ENCODE data around the gene LRMDA. TPM values are rescaled to one million over a fixed set of nuclear protein-coding genes. Genes with fewer than 3 reads are reported as not detected.

Gene LRMDA
- total and polyA plus RNA-seq, 2 of the 4 experiments (the other 2 are of a cell fraction): 0.07 TPM; not detected in 1

GRCh38 chr10:76043261-76043660 lies 611.8 kb downstream of the LRMDA start:
- in situ Hi-C loops (cut with MboI; ENCODE audit: low sequenced_read_pairs): loop anchor here (25.0 kb wide), 1 partner anchor 631 kb away; the partner anchor contains the start of gene ZNF503
- Histone ChIP-seq H3K27ac (ENCODE audit: insufficient read depth, low read length) (no peak overlapping the region), H3K9me1 (ENCODE audit: insufficient read depth, low read length) (no peaks in the 10 kb centered on the region), H3K9ac (ENCODE audit: low read depth, low read length) (no peak overlapping the region), H3K79me1 (ENCODE audit: low read depth in 1 of 2, low read length in 2 of 2) (no peaks in the 10 kb centered on the region), H3K36me3 (ENCODE audit: control insufficient read depth, insufficient read depth, low read length) (no peaks in the 10 kb centered on the region), H3K4me1 (ENCODE audit: control insufficient read depth, insufficient read depth, low read length) (no peaks in the 10 kb centered on the region), H3K27me3 (ENCODE audit: control insufficient read depth, insufficient read depth, low read length) (peaks cover 18% of the 10 kb centered on the region), H4K5ac (ENCODE audit: low read depth, low read length) (no peak overlapping the region), H2AK5ac (ENCODE audit: low read depth, low read length) (no peak overlapping the region), H3K4me2 (ENCODE audit: low read depth, low read length) (no peak overlapping the region), H4K91ac (ENCODE audit: insufficient read depth, low read depth, low read length) (no peak overlapping the region), H3K9me3 (ENCODE audit: control insufficient read depth, insufficient read depth, low read length) (peaks cover 2% of the 10 kb centered on the region), H3K56ac (ENCODE audit: extremely low read depth, insufficient read depth, low read length) (no peak overlapping the region), H4K8ac (ENCODE audit: low read depth in 2 of 2, low read length in 2 of 2) (no peak overlapping the region), H3K18ac (ENCODE audit: low read depth, low read length) (no peak overlapping the region), H3K4me3 (ENCODE audit: insufficient read depth, low read depth, low read length) (no peak overlapping the region), H2BK5ac (ENCODE audit: low read depth, low read length, poor library complexity, severe bottlenecking) (no peak overlapping the region), H2AK9ac (replicated peaks; ENCODE audit: low read depth, low read length, poor library complexity) (no peak overlapping the region), H2AFZ (replicated peaks; ENCODE audit: low read length, poor library complexity) (no peak overlapping the region), H2BK120ac (ENCODE audit: low read depth, low read length) (no peak overlapping the region), H4K20me1 (ENCODE audit: insufficient read depth, low read length) (no peaks in the 10 kb centered on the region), H2BK20ac (ENCODE audit: low read depth, low read length) (no peak overlapping the region), H3K23ac (ENCODE audit: low read depth, low read length) (no peak overlapping the region), H3K4ac (ENCODE audit: low read depth, low read length) (no peak overlapping the region), H3K14ac (replicated peaks; ENCODE audit: low read depth, low read length) (no peak overlapping the region), H2BK15ac (ENCODE audit: low read depth, low read length) (no peak overlapping the region)
- no peak for TF ChIP-seq POLR2A (IDR thresholded peaks at IDR 0.05; ENCODE audit: low read depth, low read length)
- TF ChIP-seq, protein P1, sequence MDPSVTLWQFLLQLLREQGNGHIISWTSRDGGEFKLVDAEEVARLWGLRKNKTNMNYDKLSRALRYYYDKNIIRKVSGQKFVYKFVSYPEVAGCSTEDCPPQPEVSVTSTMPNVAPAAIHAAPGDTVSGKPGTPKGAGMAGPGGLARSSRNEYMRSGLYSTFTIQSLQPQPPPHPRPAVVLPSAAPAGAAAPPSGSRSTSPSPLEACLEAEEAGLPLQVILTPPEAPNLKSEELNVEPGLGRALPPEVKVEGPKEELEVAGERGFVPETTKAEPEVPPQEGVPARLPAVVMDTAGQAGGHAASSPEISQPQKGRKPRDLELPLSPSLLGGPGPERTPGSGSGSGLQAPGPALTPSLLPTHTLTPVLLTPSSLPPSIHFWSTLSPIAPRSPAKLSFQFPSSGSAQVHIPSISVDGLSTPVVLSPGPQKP (IDR thresholded peaks at IDR 0.05; ENCODE audit: borderline replicate concordance, low read depth, low read length): no peak
- TF ChIP-seq MAFK (IDR thresholded peaks at IDR 0.05; ENCODE audit: low read depth, low read length): no peak
- intact Hi-C loops (cut with micrococcal nuclease): no loop called here
- dilution Hi-C loops (cut with HindIII; ENCODE audit: low sequenced_read_pairs, unreplicated experiment): no loop called here
- ChIA-PET CTCF (interaction anchor here (0.6 kb wide), 1 partner anchor 12 kb away, joined by 5 read pairs; no protein-coding TSS in a partner anchor), POLR2A (ENCODE audit: unreplicated experiment) (no interaction called here)
- no CpG with 5 or more reads among the region's 2 CpGs for WGBS, 2 experiments (ENCODE audit: extremely low coverage in 2 of 2, insufficient read length in 1 of 2)
- no peak for ATAC-seq (ENCODE audit: low read depth)
- no peak for DNase-seq
- BruUV-seq (replicated peaks): no TSS peak

Data from IMR-90 (cell line).